ENCODE data around the gene UBE2I.
"Not testable (repeated sequence)": the region's sequence is repeated elsewhere in the genome, so short reads cannot be mapped to it uniquely, and the experiment has no call there.

Gene UBE2I

DNA sequence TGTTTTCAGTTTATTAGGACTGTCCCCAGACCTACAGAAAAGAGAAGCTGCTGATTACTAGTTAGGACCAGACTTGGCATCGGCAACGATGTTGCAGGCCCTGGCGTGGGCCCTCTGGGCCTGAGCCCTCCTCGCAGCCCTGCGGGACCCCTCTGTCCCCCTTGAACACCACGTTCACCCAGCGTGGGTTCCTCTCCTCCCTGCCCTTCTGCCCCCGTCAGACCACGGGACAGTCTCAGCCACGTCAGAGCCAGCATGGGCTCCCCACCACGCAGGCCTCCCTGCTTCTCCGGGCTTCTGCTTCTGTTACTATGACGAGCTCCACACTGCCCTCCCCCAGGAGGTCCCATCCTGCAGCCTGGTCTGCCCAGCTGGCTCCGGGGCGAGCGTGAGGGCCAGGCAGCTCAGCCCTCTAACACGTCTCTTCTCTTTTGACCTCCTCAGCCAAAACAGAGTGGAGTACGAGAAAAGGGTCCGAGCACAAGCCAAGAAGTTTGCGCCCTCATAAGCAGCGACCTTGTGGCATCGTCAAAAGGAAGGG is 14.9 kb downstream of the UBE2I start:
- Histone ChIP-seq H3K4me3 (ENCODE audit: low read depth, low read length) (no peak overlapping the region), H3K27me3 (no peaks in the 10 kb centered on the region), H3K4me1 (no peaks in the 10 kb centered on the region), H3K9me3 (no peaks in the 10 kb centered on the region), H3K36me3 (peaks cover 49% of the 10 kb centered on the region)
- TF ChIP-seq, protein P1, sequence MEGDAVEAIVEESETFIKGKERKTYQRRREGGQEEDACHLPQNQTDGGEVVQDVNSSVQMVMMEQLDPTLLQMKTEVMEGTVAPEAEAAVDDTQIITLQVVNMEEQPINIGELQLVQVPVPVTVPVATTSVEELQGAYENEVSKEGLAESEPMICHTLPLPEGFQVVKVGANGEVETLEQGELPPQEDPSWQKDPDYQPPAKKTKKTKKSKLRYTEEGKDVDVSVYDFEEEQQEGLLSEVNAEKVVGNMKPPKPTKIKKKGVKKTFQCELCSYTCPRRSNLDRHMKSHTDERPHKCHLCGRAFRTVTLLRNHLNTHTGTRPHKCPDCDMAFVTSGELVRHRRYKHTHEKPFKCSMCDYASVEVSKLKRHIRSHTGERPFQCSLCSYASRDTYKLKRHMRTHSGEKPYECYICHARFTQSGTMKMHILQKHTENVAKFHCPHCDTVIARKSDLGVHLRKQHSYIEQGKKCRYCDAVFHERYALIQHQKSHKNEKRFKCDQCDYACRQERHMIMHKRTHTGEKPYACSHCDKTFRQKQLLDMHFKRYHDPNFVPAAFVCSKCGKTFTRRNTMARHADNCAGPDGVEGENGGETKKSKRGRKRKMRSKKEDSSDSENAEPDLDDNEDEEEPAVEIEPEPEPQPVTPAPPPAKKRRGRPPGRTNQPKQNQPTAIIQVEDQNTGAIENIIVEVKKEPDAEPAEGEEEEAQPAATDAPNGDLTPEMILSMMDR (IDR thresholded peaks at IDR 0.05; ENCODE audit: low read depth, low read length): no peak
- no peak for DNase-seq

DNA sequence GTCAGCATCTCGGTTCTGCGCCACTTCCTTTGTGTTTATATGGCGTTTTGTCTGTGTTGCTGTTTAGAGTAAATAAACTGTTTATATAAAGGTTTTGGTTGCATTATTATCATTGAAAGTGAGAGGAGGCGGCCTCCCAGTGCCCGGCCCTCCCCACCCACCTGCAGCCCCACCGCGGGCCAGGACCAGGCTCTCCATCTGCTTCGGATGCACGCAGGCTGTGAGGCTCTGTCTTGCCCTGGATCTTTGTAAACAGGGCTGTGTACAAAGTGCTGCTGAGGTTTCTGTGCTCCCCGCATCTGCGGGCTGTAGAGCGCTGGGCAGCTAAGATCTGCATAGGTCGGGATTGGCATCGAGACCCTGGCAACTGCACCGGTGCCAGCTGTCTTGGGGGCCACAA is 15.8 kb downstream of the UBE2I start:
- peaks cover 40% of the 10 kb centered on the region for H3K36me3 ChIP-seq

DNA sequence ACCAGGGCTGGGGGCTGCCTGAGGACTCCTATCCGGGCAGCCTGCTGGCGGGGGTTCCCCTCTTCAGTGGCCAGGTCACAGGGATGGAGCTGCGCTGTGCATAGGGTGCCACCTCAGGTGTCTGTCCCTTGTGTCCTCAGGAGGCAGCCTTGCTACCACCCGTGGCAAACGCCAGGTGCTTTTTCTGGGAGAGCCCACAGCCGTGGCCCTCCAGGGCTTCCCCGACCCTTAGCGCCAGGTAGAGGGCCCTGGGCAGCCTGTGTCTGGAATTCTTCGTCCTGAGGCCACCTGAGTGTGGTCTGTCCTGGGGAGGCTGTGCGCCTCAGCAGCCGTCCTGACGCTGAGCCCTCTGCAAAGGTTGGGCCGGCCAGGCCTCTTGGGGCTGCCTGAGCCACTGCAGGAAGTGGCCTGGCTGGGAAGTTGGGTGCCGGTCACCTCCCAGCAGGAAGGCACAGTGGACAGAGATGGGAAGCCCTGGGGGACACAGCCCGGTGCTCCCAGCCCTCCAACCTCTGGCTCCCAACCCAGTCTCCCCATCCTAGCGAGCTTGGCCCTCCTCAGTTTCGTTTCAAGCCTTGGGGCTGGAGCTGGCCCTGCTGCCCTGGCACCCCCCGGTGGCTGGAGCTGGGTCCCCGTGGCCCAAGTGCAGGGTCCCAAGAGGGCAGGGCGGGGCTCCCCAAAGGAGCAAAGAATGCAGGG is 16.4 kb downstream of the UBE2I start:
- Histone ChIP-seq H3K4me3 (ENCODE audit: low read depth, low read length) (no peak overlapping the region), H3K27me3 (no peaks in the 10 kb centered on the region), H3K4me1 (no peaks in the 10 kb centered on the region), H3K9me3 (peaks cover 5% of the 10 kb centered on the region; the same call in 1 of the 2 replicates), H3K36me3 (peaks cover 34% of the 10 kb centered on the region)
- TF ChIP-seq, protein P1 (IDR thresholded peaks at IDR 0.05; ENCODE audit: low read depth, low read length): no peak
- DNase-seq: no peak

More for the DNA sequence above, 15.8 kb downstream of the UBE2I start:
- Histone ChIP-seq H3K27me3 (no peaks in the 10 kb centered on the region), H3K9me3 (peaks cover 2% of the 10 kb centered on the region; the same call in 1 of the 2 replicates), H3K4me3 (ENCODE audit: low read depth, low read length) (no peak overlapping the region), H3K4me1 (no peaks in the 10 kb centered on the region)
- no peak for DNase-seq
- TF ChIP-seq, protein P1 (IDR thresholded peaks at IDR 0.05; ENCODE audit: low read depth, low read length): no peak

DNA sequence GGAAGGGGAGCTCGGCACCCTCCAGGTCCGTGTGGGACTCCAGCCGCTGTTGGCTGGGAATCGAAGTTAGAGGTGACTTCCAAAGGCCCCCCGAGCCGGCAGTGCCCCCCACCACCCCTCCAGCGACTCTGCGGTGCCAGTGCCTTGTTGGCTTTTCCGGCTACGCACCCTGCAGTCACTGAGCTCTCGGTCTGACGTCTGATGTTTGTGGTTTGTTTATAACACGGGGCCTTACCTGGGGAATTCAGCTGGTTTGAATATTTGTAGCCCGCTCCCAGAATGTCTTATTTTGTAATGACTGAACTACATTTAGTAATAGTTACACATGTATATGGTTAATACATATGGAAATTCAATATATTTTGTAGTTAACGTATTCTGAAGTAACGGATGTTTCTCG is 17.0 kb downstream of the UBE2I start:
- no peak for DNase-seq
- no peaks in the 10 kb centered on the region for H3K4me1 ChIP-seq
- H3K9me3 ChIP-seq: peaks cover 5% of the 10 kb centered on the region; the same call in 1 of the 2 replicates
- H3K36me3 ChIP-seq: peaks cover 30% of the 10 kb centered on the region
- peaks cover 2% of the 10 kb centered on the region for H3K27me3 ChIP-seq
- no peak overlapping the region for H3K4me3 ChIP-seq (ENCODE audit: low read depth, low read length)
- TF ChIP-seq, protein P1 (IDR thresholded peaks at IDR 0.05; ENCODE audit: low read depth, low read length): no peak

DNA sequence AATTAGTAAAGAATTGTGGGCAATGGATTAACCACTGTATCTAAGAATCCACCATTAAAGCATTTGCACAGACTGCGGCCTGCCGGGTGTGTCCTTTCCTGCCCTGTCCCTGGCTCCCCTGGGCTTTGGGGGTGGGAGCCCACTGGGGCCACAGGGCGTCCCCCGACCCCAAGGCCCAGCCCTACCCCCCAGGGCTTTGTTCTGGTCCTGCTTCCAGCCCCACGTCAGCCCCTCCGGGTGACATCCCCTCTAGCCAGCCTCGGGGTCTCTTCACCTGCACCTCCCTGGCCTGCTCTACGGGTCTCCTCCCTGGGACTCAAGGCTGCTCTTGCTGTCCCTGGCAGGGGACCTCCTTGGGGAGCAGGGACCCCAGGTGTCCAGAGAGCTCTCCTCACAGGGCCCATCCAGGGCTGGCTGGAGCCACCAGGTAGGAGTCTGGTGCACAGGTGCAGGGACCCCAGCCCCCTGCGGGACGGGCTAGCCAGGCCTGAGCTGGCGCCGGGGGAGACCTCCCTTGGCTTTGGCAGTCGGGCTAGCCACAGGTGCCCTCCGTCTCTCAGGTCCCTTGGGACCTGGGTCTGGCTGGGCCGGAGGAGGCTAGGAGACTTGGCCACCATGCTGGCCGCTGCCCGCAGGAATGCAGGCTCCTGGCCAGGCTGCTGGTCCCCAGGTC is 17.6 kb downstream of the UBE2I start:
- H3K4me1 ChIP-seq: peaks cover 5% of the 10 kb centered on the region; the same call in 1 of the 2 replicates
- no peak for DNase-seq
- H3K4me3 ChIP-seq (ENCODE audit: low read depth, low read length): no peak overlapping the region
- H3K36me3 ChIP-seq: peaks cover 25% of the 10 kb centered on the region
- peaks cover 5% of the 10 kb centered on the region; the same call in 1 of the 2 replicates for H3K9me3 ChIP-seq
- peaks cover 9% of the 10 kb centered on the region for H3K27me3 ChIP-seq
- TF ChIP-seq, protein P1 (IDR thresholded peaks at IDR 0.05; ENCODE audit: low read depth, low read length): no peak

DNA sequence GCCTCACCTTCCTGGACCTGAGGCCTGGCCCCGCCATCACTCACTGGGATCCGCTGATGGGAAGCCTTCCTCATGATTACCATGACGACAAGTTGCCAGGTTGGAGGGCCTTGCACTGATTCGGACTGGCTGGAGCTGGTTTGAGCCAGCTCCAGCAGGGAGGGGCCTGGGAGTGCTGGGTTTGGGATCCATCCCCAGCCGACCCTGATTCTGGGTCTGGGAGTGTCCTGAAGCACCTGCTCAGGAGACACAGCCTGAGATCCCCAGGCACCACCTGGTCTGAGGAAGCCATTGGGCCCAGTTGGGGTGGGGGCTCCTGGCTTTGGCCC is 18.1 kb downstream of the UBE2I start:
- peaks cover 5% of the 10 kb centered on the region; the same call in 1 of the 2 replicates for H3K9me3 ChIP-seq
- H3K27me3 ChIP-seq: peaks cover 14% of the 10 kb centered on the region
- H3K4me1 ChIP-seq: peaks cover 7% of the 10 kb centered on the region; the same call in 1 of the 2 replicates
- TF ChIP-seq, protein P1 (IDR thresholded peaks at IDR 0.05; ENCODE audit: low read depth, low read length): no peak
- H3K36me3 ChIP-seq: peaks cover 22% of the 10 kb centered on the region
- H3K4me3 ChIP-seq (ENCODE audit: low read depth, low read length): no peak overlapping the region
- no peak for DNase-seq

DNA sequence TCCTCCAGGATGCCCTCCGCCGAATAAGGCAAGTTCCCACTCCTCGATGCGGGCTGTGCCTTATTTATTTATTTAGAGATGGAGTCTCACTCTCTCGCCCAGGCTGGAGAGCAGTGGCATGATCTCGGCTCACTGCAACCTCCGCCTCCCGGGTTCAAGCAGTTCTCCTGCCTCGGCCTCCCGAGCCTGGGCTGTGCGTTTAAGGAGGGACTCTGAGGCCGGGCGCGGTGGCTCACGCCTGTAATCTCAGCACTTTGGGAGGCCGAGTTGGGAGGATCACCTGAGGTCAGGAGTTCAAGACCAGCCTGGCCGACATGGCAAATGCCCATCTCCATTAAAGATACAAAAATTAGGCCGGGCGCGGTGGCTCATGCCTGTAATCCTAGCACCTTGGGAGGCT is 18.7 kb downstream of the UBE2I start:
- H3K4me1 ChIP-seq; H3K4me3 ChIP-seq (ENCODE audit: low read depth, low read length); DNase-seq; H3K9me3 ChIP-seq: not testable (repeated sequence)
- H3K27me3 ChIP-seq: peaks cover 20% of the 10 kb centered on the region
- H3K36me3 ChIP-seq: peaks cover 22% of the 10 kb centered on the region

DNA sequence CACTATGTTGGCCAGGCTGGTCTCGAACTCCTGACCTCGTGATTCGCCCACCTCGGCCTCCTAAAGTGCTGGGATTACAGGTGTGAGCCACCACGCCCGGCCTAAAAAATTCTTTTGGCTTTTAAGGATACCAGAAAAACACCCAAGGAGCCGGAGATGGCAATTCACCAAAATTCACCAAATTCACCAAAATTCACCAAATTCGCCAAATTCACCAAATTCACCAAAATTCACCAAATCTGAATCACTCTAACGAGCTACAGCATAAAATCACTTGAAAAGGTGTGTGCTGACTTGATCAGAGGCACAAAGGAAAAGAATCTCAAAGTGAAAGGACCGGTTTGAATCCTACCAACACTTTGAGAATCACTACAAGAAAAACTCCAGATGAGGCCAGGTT is 19.5 kb downstream of the UBE2I start:
- not testable (repeated sequence) for H3K4me1 ChIP-seq; H3K9me3 ChIP-seq; H3K4me3 ChIP-seq (ENCODE audit: low read depth, low read length); DNase-seq
- Histone ChIP-seq H3K27me3 (peaks cover 28% of the 10 kb centered on the region), H3K36me3 (peaks cover 14% of the 10 kb centered on the region)

All from BE2C (cell line).